Liver (tissue), 9 donors: Measurements from ENCODE around the gene MS4A6A. TPM values are rescaled to one million over a fixed set of nuclear protein-coding genes. Genes with fewer than 3 reads are reported as not detected.

ENCODE experiments used
- DNase-seq: peaks from one replicate; pipeline ENCODE4 v3.0.0-alpha.2; 2017; ENCODE audit warnings: low spot score
- H3K27ac ChIP-seq, 2 donors: one replicate each; pipeline ENCODE4 v1.7.0; 2013; ENCODE audit warnings: inconsistent platforms in 2 of 2, low read length in 2 of 2, control low read depth in 1 of 2, low read depth in 1 of 2, mild to moderate bottlenecking in 1 of 2
- H3K27me3 ChIP-seq, 4 donors: one replicate each; pipeline versions ENCODE4 v1.6.1 to v1.7.0; 2013; ENCODE audit warnings: low read length in 3 of 4, inconsistent platforms in 1 of 4, mild to moderate bottlenecking in 1 of 4, moderate library complexity in 1 of 4; ENCODE audit not compliant: control insufficient read depth in 4 of 4, insufficient read depth in 4 of 4
- H3K36me3 ChIP-seq, 4 donors: one replicate each; pipeline versions ENCODE4 v1.6.1 to v1.7.0; 2013; ENCODE audit warnings: low read length in 3 of 4, mild to moderate bottlenecking in 3 of 4, low read depth in 1 of 4, moderate library complexity in 1 of 4; ENCODE audit not compliant: control insufficient read depth in 4 of 4, insufficient read depth in 3 of 4
- H3K4me1 ChIP-seq, 4 donors: one replicate each; pipeline versions ENCODE4 v1.6.1 to v1.7.0; 2013; ENCODE audit warnings: low read length in 3 of 4, mild to moderate bottlenecking in 3 of 4, moderate library complexity in 1 of 4; ENCODE audit not compliant: control insufficient read depth in 4 of 4, insufficient read depth in 4 of 4
- H3K4me3 ChIP-seq, 3 donors: one replicate each; pipeline versions ENCODE4 v1.6.1 to v1.7.0; 2013; ENCODE audit warnings: low read length in 3 of 3, control low read depth in 1 of 3, low read depth in 1 of 3, mild to moderate bottlenecking in 1 of 3
- H3K9ac ChIP-seq, 2 donors: one replicate each; pipeline ENCODE4 v1.7.0; 2013; ENCODE audit warnings: low read length in 2 of 2, mild to moderate bottlenecking in 2 of 2, moderate library complexity in 2 of 2, control low read depth in 1 of 2, low read depth in 1 of 2
- H3K9me3 ChIP-seq, 4 donors: one replicate each; pipeline versions ENCODE4 v1.6.1 to v1.7.0; 2013; ENCODE audit warnings: low read length in 3 of 4; ENCODE audit not compliant: control insufficient read depth in 4 of 4
- ATF3 ChIP-seq: IDR thresholded peaks from 2 replicates; pipeline ENCODE4 v1.6.1; 2016; ENCODE audit warnings: antibody characterized with exemption
- CTCF ChIP-seq: fragments of 150-350 bp; IDR thresholded peaks from 2 replicates; pipeline ENCODE4 v1.5.1; 2017; ENCODE audit warnings: improper control_type of control experiment, low read depth, low read length; ENCODE audit not compliant: missing input control
- EGR1 ChIP-seq, 2 donors: IDR thresholded peaks; 2 replicates each; pipeline ENCODE4 v1.6.1; 2016 to 2018; ENCODE audit warnings: antibody characterized with exemption in 2 of 2, low read depth in 2 of 2
- FOXA1 ChIP-seq: IDR thresholded peaks from 2 replicates; pipeline ENCODE4 v1.6.1; 2016; ENCODE audit warnings: antibody characterized with exemption
- GABPA ChIP-seq, 2 donors: IDR thresholded peaks in 1 of 2; conservative IDR thresholded peaks in 1 of 2; 2 replicates each; pipeline ENCODE4 v1.6.1; 2016; ENCODE audit warnings: antibody characterized with exemption in 2 of 2, mild to moderate bottlenecking in 1 of 2, moderate library complexity in 1 of 2
- HNF4A ChIP-seq, 2 donors: conservative IDR thresholded peaks; 2 replicates each; pipeline ENCODE4 v1.6.1; 2016; ENCODE audit warnings: antibody characterized with exemption in 2 of 2, mild to moderate bottlenecking in 2 of 2
- HNF4G ChIP-seq: IDR thresholded peaks from 2 replicates; pipeline ENCODE4 v1.6.1; 2016; ENCODE audit warnings: antibody characterized with exemption
- RAD21 ChIP-seq, 2 donors: IDR thresholded peaks; 2 replicates each; pipeline ENCODE4 v1.6.1; 2016; ENCODE audit warnings: antibody characterized with exemption in 2 of 2, mild to moderate bottlenecking in 2 of 2
- REST ChIP-seq: IDR thresholded peaks from 2 replicates; pipeline ENCODE4 v1.6.1; 2016; ENCODE audit warnings: antibody characterized with exemption, mild to moderate bottlenecking
- RXRA ChIP-seq, 2 donors: IDR thresholded peaks; 2 replicates each; pipeline ENCODE4 v1.6.1; 2017 to 2018; ENCODE audit warnings: antibody characterized with exemption in 2 of 2, mild to moderate bottlenecking in 1 of 2
- SP1 ChIP-seq: IDR thresholded peaks from 2 replicates; pipeline ENCODE4 v1.6.1; 2018; ENCODE audit warnings: antibody characterized with exemption, mild to moderate bottlenecking
- ZBTB33 ChIP-seq: IDR thresholded peaks from 2 replicates; pipeline ENCODE4 v1.6.1; 2016; ENCODE audit warnings: antibody characterized with exemption
- WGBS: extraction: QIAGEN DNeasy Blood & Tissue Kit; methylation state at CpG from one replicate; pipeline ENCODE4 v1.1.7; 2013; 5-methylcytosine and 5-hydroxymethylcytosine counted together
- polyA plus RNA-seq, 2 donors: library from polyadenylated mRNA; stranded (reverse) in 1 of 2; unstranded in 1 of 2; fragments of 200-250 nt in 1 of 2; fragments of >200 nt in 1 of 2; fragmentation: Nextera tagmentation in 1 of 2; extraction: Ambion mirVana in 1 of 2; gene quantifications; one replicate each; pipeline versions ENCODE4 v1.2.1 to v1.2.3, GENCODE V29; 2013 to 2015
- total RNA-seq, 2 donors: library from RNA; depleted of rRNA; stranded (reverse); fragments of >200 nt; gene quantifications; one replicate each; pipeline ENCODE4 v1.2.3, GENCODE V29; 2014
- donor health status: healthy.
- donor health status: healthy.
- donor health status: healthy.
- donor health status: healthy.
- donor health status: healthy.

Gene MS4A6A
- total and polyA plus RNA-seq, 4 donors: 64.6 to 117 (median 99.4) TPM

- TF ChIP-seq RXRA (IDR thresholded peaks at IDR 0.05): no peak
- TF ChIP-seq RAD21 (IDR thresholded peaks at IDR 0.05): no peak
- no peak for TF ChIP-seq FOXA1
- no peak for TF ChIP-seq CTCF
- TF ChIP-seq EGR1 (IDR thresholded peaks at IDR 0.05; ENCODE audit: low read depth in 2 of 2): no peak
- TF ChIP-seq ZBTB33: no peak
- no peak for TF ChIP-seq SP1
- no peak for TF ChIP-seq ATF3
- TF ChIP-seq HNF4A (conservative IDR thresholded peaks at IDR 0.05): no peak
- no peak for TF ChIP-seq GABPA (IDR thresholded peaks at IDR 0.05 in 1 of 2, conservative IDR thresholded peaks at IDR 0.05 in 1 of 2)
- Histone ChIP-seq H3K4me1 (no peaks in the 10 kb centered on the region), H3K36me3 (no peaks in the 10 kb centered on the region), H3K4me3 (no peak overlapping the region), H3K27me3 (peaks cover 0 to 2% (median 0%) of the 10 kb centered on the region in 4 donors), H3K9ac (no peak overlapping the region), H3K27ac (no peak overlapping the region), H3K9me3 (no peaks in the 10 kb centered on the region)
- WGBS: 79% methylated on average over 3 of the region's 3 CpGs
- DNase-seq: no peak
Observed at GRCh38 chr11:60145677-60146076, 37.2 kb downstream of the MS4A6A start.

- TF ChIP-seq GABPA (IDR thresholded peaks at IDR 0.05 in 1 of 2, conservative IDR thresholded peaks at IDR 0.05 in 1 of 2) (no peak), REST (no peak), RAD21 (IDR thresholded peaks at IDR 0.05) (no peak), CTCF (no peak), HNF4G (no peak), RXRA (IDR thresholded peaks at IDR 0.05) (no peak)
- H3K27me3 ChIP-seq: peaks cover 0 to 2% (median 0%) of the 10 kb centered on the region in 4 donors
- H3K9me3 ChIP-seq: no peaks in the 10 kb centered on the region
- 89% methylated on average over 3 of the region's 3 CpGs for WGBS
- no peaks in the 10 kb centered on the region for H3K4me1 ChIP-seq
- no peaks in the 10 kb centered on the region for H3K36me3 ChIP-seq
- DNase-seq: no peak
- no peak overlapping the region for H3K4me3 ChIP-seq
- no peak overlapping the region for H3K27ac ChIP-seq
- H3K9ac ChIP-seq: no peak overlapping the region
Observed at GRCh38 chr11:60143768-60144167, 39.1 kb downstream of the MS4A6A start.
